Prostate gland (tissue), 2 donors: ENCODE data around the gene ROGDI. TPM values are rescaled to one million over a fixed set of nuclear protein-coding genes. Genes with fewer than 3 reads are reported as not detected.

Source experiments
- DNase-seq: peaks from one replicate; pipeline ENCODE4 v3.0.0-alpha.2; 2019; ENCODE audit warnings: low spot score
- H3K27ac ChIP-seq, 2 donors: fragments of 200-600 bp; sonication (generic); 2 replicates each; pipeline ENCODE4 v1.5.1; 2017 to 2019
- H3K27me3 ChIP-seq: fragments of 200-600 bp; sonication (generic); replicated peaks from 2 replicates; pipeline ENCODE4 v1.5.1; 2019; ENCODE audit not compliant: insufficient read depth
- H3K36me3 ChIP-seq, 2 donors: fragments of 200-600 bp; sonication (generic); 1 replicate in 1 of 2; 2 replicates in 1 of 2; pipeline versions ENCODE4 v1.5.1 to v1.8.1; 2017 to 2019
- H3K4me1 ChIP-seq: fragments of 200-600 bp; sonication (generic); replicated peaks from 2 replicates; pipeline ENCODE4 v1.5.1; 2019
- H3K4me3 ChIP-seq, 2 donors: fragments of 200-600 bp; sonication (generic); 2 replicates each; pipeline ENCODE4 v1.5.1; 2017 to 2019
- H3K9me3 ChIP-seq: fragments of 200-600 bp; sonication (generic); 2 replicates; pipeline ENCODE4 v1.5.1; 2017
- POLR2A ChIP-seq: fragments of 450-650 bp; IDR thresholded peaks from one replicate; pipeline ENCODE4 v1.6.1; 2016; ENCODE audit warnings: antibody characterized with exemption, mild to moderate bottlenecking
- POLR2AphosphoS5 ChIP-seq: sonication (generic); formaldehyde crosslinking; IDR thresholded peaks from one replicate; pipeline ENCODE4 v1.6.1; 2017; ENCODE audit warnings: antibody characterized with exemption
- WGBS: methylation state at CpG from one replicate; pipeline ENCODE4 v1.1.5; 2018; 5-methylcytosine and 5-hydroxymethylcytosine counted together
- intact Hi-C: fragments of 100-400 bp; cut with DNase I; formaldehyde crosslinking; loops from one replicate; pipeline ENCODE4 v1.14.2; 2022
- total RNA-seq, 2 donors: library from RNA; depleted of rRNA; stranded (reverse); fragments of >200 nt; gene quantifications; one replicate each; pipeline ENCODE4 v1.1.0, GENCODE V29; 2016
- TF ChIP-seq, protein P1 (sequence below), 4 experiments: fragments of 200-600 bp in 2 of 4; fragments of 450-650 bp in 2 of 4; sonication (generic) in 2 of 4; IDR thresholded peaks; 1 replicate in 3 of 4; 2 replicates in 1 of 4; pipeline ENCODE4 v1.5.1; 2016 to 2019; ENCODE audit warnings: antibody characterized with exemption in 4 of 4, mild to moderate bottlenecking in 2 of 4, moderate library complexity in 2 of 4

Gene ROGDI
- total RNA-seq, 2 donors from 2014 or later, result 37.5 to 46.9 TPM

DNA sequence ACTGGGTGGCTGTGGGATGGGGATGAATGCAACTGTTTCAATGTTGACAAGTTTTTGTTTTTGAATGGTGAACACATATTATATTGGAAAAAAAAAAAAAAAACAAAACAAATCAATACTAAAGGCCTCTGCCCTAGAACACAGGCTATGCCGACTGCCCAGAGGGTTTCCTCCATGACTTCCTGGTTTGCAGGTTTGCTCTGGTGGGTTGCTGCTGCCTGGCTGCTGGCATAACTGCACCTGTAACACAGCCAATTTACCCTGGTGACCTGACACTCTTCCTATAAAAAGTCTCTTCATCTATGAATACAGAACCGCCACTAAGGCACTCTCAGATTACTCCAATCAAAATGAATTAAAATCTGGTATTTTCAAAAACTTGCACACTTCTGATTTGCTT lies 34.3 kb upstream of the ROGDI start:
- Histone ChIP-seq H3K4me1 (peaks cover 3% of the 10 kb centered on the region), H3K27ac (no peak overlapping the region), H3K9me3 (no peaks in the 10 kb centered on the region), H3K4me3 (no peak overlapping the region), H3K27me3 (no peaks in the 10 kb centered on the region), H3K36me3 (peaks cover 2 to 5% of the 10 kb centered on the region in 2 donors)
- intact Hi-C loops, result no loop called here
- no peak for DNase-seq
- 88% methylated on average over 2 of the region's 2 CpGs for WGBS
- no peak for TF ChIP-seq POLR2AphosphoS5
- TF ChIP-seq, protein P1, sequence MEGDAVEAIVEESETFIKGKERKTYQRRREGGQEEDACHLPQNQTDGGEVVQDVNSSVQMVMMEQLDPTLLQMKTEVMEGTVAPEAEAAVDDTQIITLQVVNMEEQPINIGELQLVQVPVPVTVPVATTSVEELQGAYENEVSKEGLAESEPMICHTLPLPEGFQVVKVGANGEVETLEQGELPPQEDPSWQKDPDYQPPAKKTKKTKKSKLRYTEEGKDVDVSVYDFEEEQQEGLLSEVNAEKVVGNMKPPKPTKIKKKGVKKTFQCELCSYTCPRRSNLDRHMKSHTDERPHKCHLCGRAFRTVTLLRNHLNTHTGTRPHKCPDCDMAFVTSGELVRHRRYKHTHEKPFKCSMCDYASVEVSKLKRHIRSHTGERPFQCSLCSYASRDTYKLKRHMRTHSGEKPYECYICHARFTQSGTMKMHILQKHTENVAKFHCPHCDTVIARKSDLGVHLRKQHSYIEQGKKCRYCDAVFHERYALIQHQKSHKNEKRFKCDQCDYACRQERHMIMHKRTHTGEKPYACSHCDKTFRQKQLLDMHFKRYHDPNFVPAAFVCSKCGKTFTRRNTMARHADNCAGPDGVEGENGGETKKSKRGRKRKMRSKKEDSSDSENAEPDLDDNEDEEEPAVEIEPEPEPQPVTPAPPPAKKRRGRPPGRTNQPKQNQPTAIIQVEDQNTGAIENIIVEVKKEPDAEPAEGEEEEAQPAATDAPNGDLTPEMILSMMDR (IDR thresholded peaks at IDR 0.05), result no peak
- no peak for TF ChIP-seq POLR2A

DNA sequence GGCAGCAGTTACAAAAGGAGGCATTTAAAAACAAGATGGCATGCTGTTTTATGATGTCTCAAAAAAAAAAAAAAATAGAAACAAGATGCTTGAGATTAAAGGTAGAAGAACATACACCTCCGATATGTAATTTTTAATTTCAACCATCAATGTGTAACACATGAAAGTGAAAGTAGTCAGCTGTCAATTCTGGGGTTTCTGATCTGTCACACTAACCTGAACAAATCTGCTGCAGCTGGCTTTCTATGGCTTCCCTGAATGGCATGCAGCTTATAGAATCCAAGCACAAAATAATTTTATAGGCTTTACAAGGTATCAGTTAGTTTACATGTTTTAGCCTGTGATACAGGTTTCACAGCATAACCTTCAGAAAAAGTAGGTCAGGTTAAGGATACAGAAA lies 31.2 kb upstream of the ROGDI start:
- H3K9me3 ChIP-seq, result no peaks in the 10 kb centered on the region
- no peak for DNase-seq
- intact Hi-C loops, result no loop called here
- H3K4me3 ChIP-seq, result no peak overlapping the region
- H3K27ac ChIP-seq, result no peak overlapping the region
- no peaks in the 10 kb centered on the region for H3K27me3 ChIP-seq
- H3K36me3 ChIP-seq, result peaks cover 5 to 8% of the 10 kb centered on the region in 2 donors
- H3K4me1 ChIP-seq, result peaks cover 7% of the 10 kb centered on the region
- 80% methylated on average over 1 of the region's 1 CpG for WGBS
- TF ChIP-seq POLR2A, result no peak
- TF ChIP-seq, protein P1 (IDR thresholded peaks at IDR 0.05), result no peak
- TF ChIP-seq POLR2AphosphoS5, result no peak

DNA sequence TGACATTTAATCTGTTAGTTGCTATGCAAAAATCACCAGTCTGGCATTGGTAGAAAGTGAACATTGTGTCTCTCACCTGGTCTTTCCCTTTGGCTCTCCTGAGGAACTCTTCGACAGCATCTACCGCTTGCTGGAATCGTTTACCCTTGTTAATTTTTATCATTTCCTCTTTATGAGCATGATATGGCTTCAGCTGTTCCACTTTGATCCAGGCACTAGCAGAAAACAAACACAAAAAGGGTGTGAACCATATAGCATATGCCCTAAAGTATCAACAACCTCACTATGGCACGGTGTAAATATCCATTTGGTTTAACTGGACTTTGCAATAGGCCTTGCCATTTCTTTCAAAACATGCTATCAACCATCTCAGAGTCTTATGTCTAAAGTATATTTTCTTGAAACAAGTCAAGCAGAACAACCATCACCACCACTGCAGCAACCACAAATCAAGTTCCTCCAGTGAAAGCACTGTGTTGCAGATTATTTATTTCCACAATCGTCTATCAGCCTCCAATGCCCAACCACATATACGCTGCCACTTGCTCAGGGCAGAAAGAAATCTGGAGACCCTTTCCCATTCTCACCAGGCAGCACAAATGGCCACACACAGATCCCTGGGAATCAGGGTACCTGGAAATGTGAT lies 30.4 kb upstream of the ROGDI start:
- Histone ChIP-seq H3K27ac (no peak overlapping the region), H3K4me3 (no peak overlapping the region), H3K27me3 (no peaks in the 10 kb centered on the region), H3K4me1 (peaks cover 7% of the 10 kb centered on the region), H3K36me3 (peaks cover 0 to 8% of the 10 kb centered on the region in 2 donors), H3K9me3 (no peaks in the 10 kb centered on the region)
- intact Hi-C loops, result no loop called here
- DNase-seq, result no peak
- WGBS, result 71% methylated on average over 6 of the region's 6 CpGs
- TF ChIP-seq, protein P1 (IDR thresholded peaks at IDR 0.05), result no peak
- TF ChIP-seq POLR2AphosphoS5, result no peak
- no peak for TF ChIP-seq POLR2A

DNA sequence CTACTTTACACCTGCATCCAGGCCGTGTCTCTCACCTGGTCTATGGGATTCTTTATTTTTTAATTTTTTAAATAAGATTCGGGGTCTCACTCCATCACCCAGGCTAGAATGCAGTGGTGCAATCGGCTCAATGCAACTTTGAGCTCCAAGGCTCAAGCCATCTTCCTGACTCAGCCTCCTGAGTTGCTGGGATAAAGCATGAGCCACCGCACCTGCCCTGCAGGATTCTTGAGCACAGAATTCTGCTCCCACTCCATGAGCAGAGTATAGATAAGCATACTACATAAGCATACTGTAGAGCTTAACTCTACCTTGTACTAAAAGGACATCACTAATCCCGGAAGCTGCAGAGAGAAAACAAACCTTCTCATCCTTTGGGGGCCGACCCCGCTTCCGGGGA lies 29.2 kb upstream of the ROGDI start:
- Histone ChIP-seq H3K9me3 (no peaks in the 10 kb centered on the region), H3K27ac (no peak overlapping the region), H3K36me3 (peaks cover 6 to 8% of the 10 kb centered on the region in 2 donors), H3K4me3 (no peak overlapping the region), H3K4me1 (peaks cover 7% of the 10 kb centered on the region), H3K27me3 (no peaks in the 10 kb centered on the region)
- 98% methylated on average over 8 of the region's 8 CpGs for WGBS
- intact Hi-C loops, result no loop called here
- no peak for DNase-seq
- TF ChIP-seq POLR2A (no peak), POLR2AphosphoS5 (no peak)
- TF ChIP-seq, protein P1 (IDR thresholded peaks at IDR 0.05), result no peak

DNA sequence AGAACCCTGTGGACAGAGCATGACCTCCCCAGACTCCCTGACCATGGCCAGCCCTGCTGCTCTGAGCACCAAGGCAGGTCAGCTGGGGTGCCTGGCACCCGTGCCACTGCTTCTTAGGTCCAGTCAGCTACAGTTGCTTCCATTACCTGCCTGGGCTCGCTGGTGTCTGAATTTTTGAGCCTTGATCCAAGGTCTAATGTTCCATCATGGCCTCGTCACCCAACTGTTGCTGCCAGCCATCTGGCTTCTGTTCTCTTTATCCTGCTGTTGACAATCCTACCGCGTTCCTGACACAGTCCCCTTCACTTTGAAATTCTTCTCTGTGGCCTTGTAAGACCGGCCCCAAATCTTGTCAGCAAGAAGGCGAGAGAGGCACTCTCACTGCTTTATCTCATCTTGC lies 28.0 kb upstream of the ROGDI start:
- peaks cover 6 to 8% of the 10 kb centered on the region in 2 donors for H3K36me3 ChIP-seq
- 86% methylated on average over 7 of the region's 7 CpGs for WGBS

More for the DNA sequence above, 28.0 kb upstream of the ROGDI start:
- DNase-seq, result no peak
- H3K4me1 ChIP-seq, result peaks cover 7% of the 10 kb centered on the region
- no peaks in the 10 kb centered on the region for H3K9me3 ChIP-seq
- no peaks in the 10 kb centered on the region for H3K27me3 ChIP-seq
- H3K4me3 ChIP-seq, result no peak overlapping the region
- TF ChIP-seq POLR2A, result no peak
- TF ChIP-seq POLR2AphosphoS5, result no peak
- TF ChIP-seq, protein P1 (IDR thresholded peaks at IDR 0.05), result no peak
- intact Hi-C loops, result no loop called here
- no peak overlapping the region for H3K27ac ChIP-seq
